Measurements from ENCODE around the gene PGGHG. TPM values are rescaled to one million over a fixed set of nuclear protein-coding genes. Genes with fewer than 3 reads are reported as not detected.

The PGGHG gene
- total and polyA plus RNA-seq, 2 of the 13 experiments (the other 11 are each of a cell fraction or from before 2014, with no cell fraction given) = 5.9 to 14.8 TPM

GRCh38 chr11:331358-332060 is 42.6 kb downstream of the PGGHG start:
- POLR2A ChIA-PET = interaction anchor here (1.2 to 3.8 kb wide), 3 partner anchors 8 to 25 kb away, joined by 3 to 74 read pairs (median 4); no protein-coding TSS in a partner anchor
- no TSS peak for BruUV-seq (replicated peaks)
- in situ Hi-C loops (cut with HindIII; ENCODE audit: extremely low pct_ligation_motif_present, low pct_unique_long_range_greater_than_20kb) = no loop called here

More at GRCh38 chr11:331358-332060, 42.6 kb downstream of the PGGHG start:
- H3K79me2 ChIP-seq (ENCODE audit: insufficient read depth, low read length) = no peaks in the 10 kb centered on the region
- CTCF ChIA-PET (ENCODE audit: low intra/inter-chr PET ratio, low total read pairs) = no interaction called here
- DNase-seq (ENCODE audit: low spot score) (no peak), ATAC-seq (no peak), FAIRE-seq (no peak)
- no peak overlapping the region for H3K9ac ChIP-seq (ENCODE audit: insufficient read depth, low read depth, low read length)
- no peak for TF ChIP-seq ZNF234 (CRISPR knock-in tag; conservative IDR thresholded peaks at IDR 0.05)
- TF ChIP-seq, protein P1, sequence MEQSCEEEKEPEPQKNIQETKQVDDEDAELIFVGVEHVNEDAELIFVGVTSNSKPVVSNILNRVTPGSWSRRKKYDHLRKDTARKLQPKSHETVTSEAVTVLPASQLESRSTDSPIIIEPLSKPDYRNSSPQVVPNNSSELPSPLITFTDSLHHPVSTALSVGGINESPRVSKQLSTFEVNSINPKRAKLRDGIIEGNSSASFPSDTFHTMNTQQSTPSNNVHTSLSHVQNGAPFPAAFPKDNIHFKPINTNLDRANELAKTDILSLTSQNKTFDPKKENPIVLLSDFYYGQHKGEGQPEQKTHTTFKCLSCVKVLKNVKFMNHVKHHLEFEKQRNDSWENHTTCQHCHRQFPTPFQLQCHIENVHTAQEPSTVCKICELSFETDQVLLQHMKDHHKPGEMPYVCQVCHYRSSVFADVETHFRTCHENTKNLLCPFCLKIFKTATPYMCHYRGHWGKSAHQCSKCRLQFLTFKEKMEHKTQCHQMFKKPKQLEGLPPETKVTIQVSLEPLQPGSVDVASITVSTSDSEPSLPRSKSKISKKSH (CRISPR knock-in tag; IDR thresholded peaks at IDR 0.05; ENCODE audit: borderline replicate concordance) = no peak
- no peak for TF ChIP-seq ZNF670 (CRISPR knock-in tag; IDR thresholded peaks at IDR 0.05; ENCODE audit: borderline replicate concordance)
- no peak for TF ChIP-seq ZNF317 (CRISPR knock-in tag; IDR thresholded peaks at IDR 0.05)
- TF ChIP-seq ZNF350 (CRISPR knock-in tag; IDR thresholded peaks at IDR 0.05; ENCODE audit: borderline replicate concordance, low read depth) = no peak
- TF ChIP-seq ZNF225 (CRISPR knock-in tag; IDR thresholded peaks at IDR 0.05) = no peak
- TF ChIP-seq ZNF335 (CRISPR knock-in tag; IDR thresholded peaks at IDR 0.05) = no peak
- TF ChIP-seq ZNF567 (CRISPR knock-in tag; IDR thresholded peaks at IDR 0.05; ENCODE audit: borderline replicate concordance) = no peak
- TF ChIP-seq ZNF160 (CRISPR knock-in tag; IDR thresholded peaks at IDR 0.05) = no peak
- no peak for TF ChIP-seq ZFP37 (CRISPR knock-in tag; IDR thresholded peaks at IDR 0.05; ENCODE audit: borderline replicate concordance)
- no peaks in the 10 kb centered on the region for H3K36me3 ChIP-seq (replicated peaks in 1 of 2; ENCODE audit: control insufficient read depth in 1 of 2, insufficient read depth in 2 of 2, low read length in 2 of 2)
- intact Hi-C loops (cut with micrococcal nuclease; ENCODE audit: unreplicated experiment) = no loop called here
- no peaks in the 10 kb centered on the region for H4K20me1 ChIP-seq (ENCODE audit: insufficient read depth, low read length)
- peaks cover 60% of the 10 kb centered on the region for H3K4me1 ChIP-seq (ENCODE audit: insufficient read depth, low read length)
- no peak overlapping the region for H3K4me3 ChIP-seq (replicated peaks in 1 of 3; ENCODE audit: insufficient read depth in 1 of 3, low read depth in 2 of 3, low read length in 3 of 3)
- no peak overlapping the region for H3K4me2 ChIP-seq (ENCODE audit: low read depth, low read length)
- WGBS (ENCODE audit: low lambda C conversion rate) = 90% methylated on average over 19 of the region's 19 CpGs
- no peak overlapping the region for H3K27ac ChIP-seq (ENCODE audit: extremely low read length, insufficient read depth, low read length)
- peaks cover 0 to 12% of the 10 kb centered on the region in 2 experiments; a peak in 3 of 5 replicates for H3K27me3 ChIP-seq (ENCODE audit: control insufficient read depth in 1 of 2, insufficient read depth in 2 of 2, low read length in 2 of 2)
- H2AFZ ChIP-seq (ENCODE audit: low read length) = no peak overlapping the region
- H3K9me3 ChIP-seq (ENCODE audit: low read length) = no peaks in the 10 kb centered on the region
